ENCODE measurements around the gene C6orf132.

DNA sequence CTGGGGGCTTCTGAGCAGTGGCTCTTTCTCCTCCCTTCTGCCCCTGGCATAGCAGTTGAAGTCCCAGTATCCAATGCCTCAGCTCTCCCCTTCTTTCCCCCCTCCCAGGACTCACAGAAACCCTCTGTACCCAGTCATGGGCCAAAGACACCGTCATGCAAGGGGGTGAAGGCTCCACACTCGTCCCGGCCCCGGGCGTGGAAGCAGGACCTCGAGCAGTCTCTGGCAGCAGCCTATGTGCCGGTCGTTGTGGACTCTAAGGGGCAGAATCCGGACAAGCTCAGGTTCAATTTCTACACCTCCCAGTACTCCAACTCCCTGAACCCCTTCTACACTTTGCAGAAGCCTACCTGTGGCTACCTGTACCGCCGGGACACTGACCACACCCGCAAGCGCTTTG is 20.4 kb upstream of the C6orf132 start:
- TF ChIP-seq, protein P1, sequence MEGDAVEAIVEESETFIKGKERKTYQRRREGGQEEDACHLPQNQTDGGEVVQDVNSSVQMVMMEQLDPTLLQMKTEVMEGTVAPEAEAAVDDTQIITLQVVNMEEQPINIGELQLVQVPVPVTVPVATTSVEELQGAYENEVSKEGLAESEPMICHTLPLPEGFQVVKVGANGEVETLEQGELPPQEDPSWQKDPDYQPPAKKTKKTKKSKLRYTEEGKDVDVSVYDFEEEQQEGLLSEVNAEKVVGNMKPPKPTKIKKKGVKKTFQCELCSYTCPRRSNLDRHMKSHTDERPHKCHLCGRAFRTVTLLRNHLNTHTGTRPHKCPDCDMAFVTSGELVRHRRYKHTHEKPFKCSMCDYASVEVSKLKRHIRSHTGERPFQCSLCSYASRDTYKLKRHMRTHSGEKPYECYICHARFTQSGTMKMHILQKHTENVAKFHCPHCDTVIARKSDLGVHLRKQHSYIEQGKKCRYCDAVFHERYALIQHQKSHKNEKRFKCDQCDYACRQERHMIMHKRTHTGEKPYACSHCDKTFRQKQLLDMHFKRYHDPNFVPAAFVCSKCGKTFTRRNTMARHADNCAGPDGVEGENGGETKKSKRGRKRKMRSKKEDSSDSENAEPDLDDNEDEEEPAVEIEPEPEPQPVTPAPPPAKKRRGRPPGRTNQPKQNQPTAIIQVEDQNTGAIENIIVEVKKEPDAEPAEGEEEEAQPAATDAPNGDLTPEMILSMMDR (IDR thresholded peaks at IDR 0.05; ENCODE audit: insufficient read depth, low read depth, low read length) = no peak
- no peak for TF ChIP-seq EZH2 (IDR thresholded peaks at IDR 0.05; ENCODE audit: insufficient read depth, low read length)

All from astrocyte (in vitro differentiated cells and primary cell).